HepG2 (cell line): ENCODE measurements around the gene KRABD2.
A peak's percentile ranks its signal among the peaks of the same experiment; 100 is the strongest.

Source experiments
- CBX2 ChIP-seq, 2 experiments: fragments of 200-600 bp in 1 of 2; sonication (generic); formaldehyde crosslinking in 1 of 2; IDR thresholded peaks; 2 replicates each; pipeline versions ENCODE4 v1.7.0 to v1.8.1; 2018 to 2022; ENCODE audit warnings: low read depth in 2 of 2, low read length in 1 of 2, mild to moderate bottlenecking in 1 of 2, missing genetic modification reagents in 1 of 2
- ESRRA ChIP-seq: sonication (generic); formaldehyde crosslinking; IDR thresholded peaks from 2 replicates; pipeline ENCODE4 v1.5.1; 2020; ENCODE audit warnings: mild to moderate bottlenecking, low read depth, missing genetic modification reagents
- HCFC1 ChIP-seq: fragments of 150-350 bp; IDR thresholded peaks from 2 replicates; pipeline ENCODE4 v1.6.1; 2014; ENCODE audit warnings: low read depth, low read length
- MED13 ChIP-seq: sonication (generic); formaldehyde crosslinking; IDR thresholded peaks from 2 replicates; pipeline ENCODE4 v1.5.0; 2020; ENCODE audit warnings: missing genetic modification reagents
- MIER2 ChIP-seq: IDR thresholded peaks from 2 replicates; pipeline ENCODE4 v1.6.1; 2016; ENCODE audit warnings: missing biosample characterization, missing genetic modification reagents
- NCOA1 ChIP-seq: sonication (generic); formaldehyde crosslinking; IDR thresholded peaks from 2 replicates; pipeline ENCODE4 v1.9.0; 2021; ENCODE audit warnings: missing genetic modification reagents
- PHF21A ChIP-seq: sonication (generic); formaldehyde crosslinking; IDR thresholded peaks from 2 replicates; pipeline ENCODE4 v1.5.0; 2020; ENCODE audit warnings: mild to moderate bottlenecking, missing genetic modification reagents
- RARA ChIP-seq: IDR thresholded peaks from 2 replicates; pipeline ENCODE4 v1.6.1; 2016; ENCODE audit warnings: missing genetic modification reagents, missing compliant biosample characterization
- RBM22 ChIP-seq: fragments of 200-400 bp; formaldehyde crosslinking; optimal IDR thresholded peaks from 2 replicates; pipeline ENCODE3; 2017; ENCODE audit warnings: mild to moderate bottlenecking, low read length, moderate library complexity
- SIN3A ChIP-seq: IDR thresholded peaks from 2 replicates; pipeline ENCODE4 v1.6.1; 2011; ENCODE audit warnings: low read depth, mild to moderate bottlenecking, control low read depth, low read length, borderline replicate concordance
- SP2 ChIP-seq: sonication (generic); formaldehyde crosslinking; IDR thresholded peaks from 2 replicates; pipeline ENCODE4 v1.5.1; 2020; ENCODE audit warnings: mild to moderate bottlenecking, missing genetic modification reagents
- ZFP90 ChIP-seq: sonication (generic); formaldehyde crosslinking; IDR thresholded peaks from 2 replicates; pipeline ENCODE4 v1.8.0; 2022; ENCODE audit warnings: missing genetic modification reagents, mild to moderate bottlenecking, inconsistent platforms, borderline replicate concordance
- ZNF326 ChIP-seq: sonication (generic); formaldehyde crosslinking; IDR thresholded peaks from 2 replicates; pipeline ENCODE4 v1.4.0; 2020; ENCODE audit warnings: missing genetic modification reagents, borderline replicate concordance
- ZNF350 ChIP-seq: sonication (generic); formaldehyde crosslinking; IDR thresholded peaks from 2 replicates; pipeline ENCODE4 v1.4.0; 2020; ENCODE audit warnings: mild to moderate bottlenecking, low read depth, missing genetic modification reagents, borderline replicate concordance
- ZNF556 ChIP-seq: sonication (generic); formaldehyde crosslinking; IDR thresholded peaks from 2 replicates; pipeline ENCODE4 v1.4.0; 2020; ENCODE audit warnings: mild to moderate bottlenecking, missing genetic modification reagents, borderline replicate concordance
- TF ChIP-seq, protein P1 (sequence below): sonication (generic); formaldehyde crosslinking; IDR thresholded peaks from 2 replicates; pipeline ENCODE4 v1.4.0; 2020; ENCODE audit warnings: missing genetic modification reagents
- TF ChIP-seq, protein P2 (sequence below): sonication (generic); formaldehyde crosslinking; IDR thresholded peaks from 2 replicates; pipeline ENCODE4 v1.4.0; 2020; ENCODE audit warnings: missing genetic modification reagents, mild to moderate bottlenecking, borderline replicate concordance
- TF ChIP-seq, protein P3 (sequence below): sonication (generic); formaldehyde crosslinking; IDR thresholded peaks from 2 replicates; pipeline ENCODE4 v1.5.1; 2020; ENCODE audit warnings: missing genetic modification reagents, mild to moderate bottlenecking, borderline replicate concordance
- TF ChIP-seq, protein P4 (sequence below): sonication (generic); formaldehyde crosslinking; IDR thresholded peaks from 2 replicates; pipeline ENCODE4 v1.4.0; 2020; ENCODE audit warnings: mild to moderate bottlenecking, missing genetic modification reagents
- TF ChIP-seq, protein P5 (sequence below): sonication (generic); formaldehyde crosslinking; IDR thresholded peaks from 2 replicates; pipeline ENCODE4; 2020; ENCODE audit warnings: missing genetic modification reagents, mild to moderate bottlenecking, borderline replicate concordance

Gene KRABD2

DNA sequence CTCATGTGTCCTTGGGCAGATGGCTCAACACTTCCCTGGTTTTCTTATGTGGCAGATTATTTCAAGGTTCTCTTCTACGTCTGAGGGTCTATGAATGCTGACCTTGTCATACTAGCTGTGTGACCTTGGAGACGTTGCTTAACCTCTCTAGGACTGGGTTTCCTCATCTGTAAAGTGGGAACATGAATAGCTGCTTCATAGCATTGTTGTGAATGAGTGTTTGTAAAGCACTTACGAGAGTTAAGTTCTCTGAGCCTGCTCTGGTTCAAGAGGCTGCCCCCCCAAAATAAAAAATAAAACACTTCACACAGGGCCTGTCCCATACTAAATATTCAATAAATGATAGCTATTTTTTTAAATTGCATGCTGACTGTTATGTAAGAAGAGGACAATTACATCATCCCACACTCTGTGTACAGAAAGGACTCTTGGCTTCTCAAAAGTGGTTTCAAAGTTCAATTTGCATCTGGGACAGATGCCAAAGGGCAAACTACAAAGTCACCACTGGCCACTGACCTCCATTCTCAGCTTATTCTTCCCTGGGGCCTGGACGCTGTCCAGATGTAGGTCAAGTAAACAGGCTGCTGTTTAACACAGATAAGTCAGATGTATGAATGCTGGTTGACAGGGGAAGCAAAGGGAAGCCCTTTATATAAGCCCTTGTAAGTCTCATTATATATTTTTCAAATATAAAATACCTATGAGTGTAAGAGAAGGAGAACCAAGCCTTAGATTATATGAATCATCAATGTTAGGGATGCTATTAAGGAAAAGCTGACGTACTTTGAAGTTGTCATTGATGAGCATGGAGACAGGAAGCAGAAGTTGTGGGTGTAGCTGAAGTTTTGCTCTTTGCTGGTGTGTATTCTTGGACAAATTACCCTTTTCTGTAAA is 43.8 kb upstream of the KRABD2 start (continued):
- TF ChIP-seq ZFP90 (CRISPR knock-in tag) (peak; percentile 66; the same call in 1 of the 2 replicates), NCOA1 (CRISPR knock-in tag) (0 out of 2 replicates have a peak, but pooled peaks have one; percentile 40), ESRRA (CRISPR knock-in tag) (peak; percentile 98), RARA (CRISPR knock-in tag) (peak; percentile 98), ZNF556 (CRISPR knock-in tag) (peak; percentile 89; the same call in 1 of the 2 replicates), PHF21A (CRISPR knock-in tag) (peak; percentile 93), ZNF326 (CRISPR knock-in tag) (no peak), RBM22 (no peak), MED13 (0 out of 2 replicates have a peak, but pooled peaks have one; percentile 30), MIER2 (CRISPR knock-in tag) (no peak), SIN3A (no peak), SP2 (CRISPR knock-in tag) (no peak), ZNF350 (CRISPR knock-in tag) (0 out of 2 replicates have a peak, but pooled peaks have one; percentile 21), HCFC1 (no peak), CBX2 (IDR thresholded peaks at IDR 0.05; ENCODE audit: low read depth, low read length) (no peak), CBX2 (CRISPR knock-in tag; IDR thresholded peaks at IDR 0.05; ENCODE audit: low read depth) (no peak)
- TF ChIP-seq, protein P1, sequence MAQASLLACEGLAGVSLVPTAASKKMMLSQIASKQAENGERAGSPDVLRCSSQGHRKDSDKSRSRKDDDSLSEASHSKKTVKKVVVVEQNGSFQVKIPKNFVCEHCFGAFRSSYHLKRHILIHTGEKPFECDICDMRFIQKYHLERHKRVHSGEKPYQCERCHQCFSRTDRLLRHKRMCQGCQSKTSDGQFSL, result no peak
- TF ChIP-seq, protein P2, sequence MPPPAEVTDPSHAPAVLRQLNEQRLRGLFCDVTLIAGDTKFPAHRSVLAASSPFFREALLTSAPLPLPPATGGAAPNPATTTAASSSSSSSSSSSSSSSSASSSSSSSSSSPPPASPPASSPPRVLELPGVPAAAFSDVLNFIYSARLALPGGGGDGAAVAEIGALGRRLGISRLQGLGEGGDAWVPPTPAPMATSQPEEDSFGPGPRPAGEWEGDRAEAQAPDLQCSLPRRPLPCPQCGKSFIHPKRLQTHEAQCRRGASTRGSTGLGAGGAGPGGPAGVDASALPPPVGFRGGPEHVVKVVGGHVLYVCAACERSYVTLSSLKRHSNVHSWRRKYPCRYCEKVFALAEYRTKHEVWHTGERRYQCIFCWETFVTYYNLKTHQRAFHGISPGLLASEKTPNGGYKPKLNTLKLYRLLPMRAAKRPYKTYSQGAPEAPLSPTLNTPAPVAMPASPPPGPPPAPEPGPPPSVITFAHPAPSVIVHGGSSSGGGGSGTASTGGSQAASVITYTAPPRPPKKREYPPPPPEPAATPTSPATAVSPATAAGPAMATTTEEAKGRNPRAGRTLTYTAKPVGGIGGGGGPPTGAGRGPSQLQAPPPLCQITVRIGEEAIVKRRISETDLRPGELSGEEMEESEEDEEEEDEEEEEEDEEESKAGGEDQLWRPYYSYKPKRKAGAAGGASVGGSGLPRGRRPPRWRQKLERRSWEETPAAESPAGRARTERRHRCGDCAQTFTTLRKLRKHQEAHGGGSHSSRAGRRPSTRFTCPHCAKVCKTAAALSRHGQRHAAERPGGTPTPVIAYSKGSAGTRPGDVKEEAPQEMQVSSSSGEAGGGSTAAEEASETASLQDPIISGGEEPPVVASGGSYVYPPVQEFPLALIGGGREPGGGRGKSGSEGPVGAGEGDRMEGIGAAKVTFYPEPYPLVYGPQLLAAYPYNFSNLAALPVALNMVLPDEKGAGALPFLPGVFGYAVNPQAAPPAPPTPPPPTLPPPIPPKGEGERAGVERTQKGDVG (CRISPR knock-in tag), result no peak
- TF ChIP-seq, protein P3, sequence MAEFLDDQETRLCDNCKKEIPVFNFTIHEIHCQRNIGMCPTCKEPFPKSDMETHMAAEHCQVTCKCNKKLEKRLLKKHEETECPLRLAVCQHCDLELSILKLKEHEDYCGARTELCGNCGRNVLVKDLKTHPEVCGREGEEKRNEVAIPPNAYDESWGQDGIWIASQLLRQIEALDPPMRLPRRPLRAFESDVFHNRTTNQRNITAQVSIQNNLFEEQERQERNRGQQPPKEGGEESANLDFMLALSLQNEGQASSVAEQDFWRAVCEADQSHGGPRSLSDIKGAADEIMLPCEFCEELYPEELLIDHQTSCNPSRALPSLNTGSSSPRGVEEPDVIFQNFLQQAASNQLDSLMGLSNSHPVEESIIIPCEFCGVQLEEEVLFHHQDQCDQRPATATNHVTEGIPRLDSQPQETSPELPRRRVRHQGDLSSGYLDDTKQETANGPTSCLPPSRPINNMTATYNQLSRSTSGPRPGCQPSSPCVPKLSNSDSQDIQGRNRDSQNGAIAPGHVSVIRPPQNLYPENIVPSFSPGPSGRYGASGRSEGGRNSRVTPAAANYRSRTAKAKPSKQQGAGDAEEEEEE (CRISPR knock-in tag), result no peak
- TF ChIP-seq, protein P4, sequence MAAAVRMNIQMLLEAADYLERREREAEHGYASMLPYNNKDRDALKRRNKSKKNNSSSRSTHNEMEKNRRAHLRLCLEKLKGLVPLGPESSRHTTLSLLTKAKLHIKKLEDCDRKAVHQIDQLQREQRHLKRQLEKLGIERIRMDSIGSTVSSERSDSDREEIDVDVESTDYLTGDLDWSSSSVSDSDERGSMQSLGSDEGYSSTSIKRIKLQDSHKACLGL, result no peak
- TF ChIP-seq, protein P5, sequence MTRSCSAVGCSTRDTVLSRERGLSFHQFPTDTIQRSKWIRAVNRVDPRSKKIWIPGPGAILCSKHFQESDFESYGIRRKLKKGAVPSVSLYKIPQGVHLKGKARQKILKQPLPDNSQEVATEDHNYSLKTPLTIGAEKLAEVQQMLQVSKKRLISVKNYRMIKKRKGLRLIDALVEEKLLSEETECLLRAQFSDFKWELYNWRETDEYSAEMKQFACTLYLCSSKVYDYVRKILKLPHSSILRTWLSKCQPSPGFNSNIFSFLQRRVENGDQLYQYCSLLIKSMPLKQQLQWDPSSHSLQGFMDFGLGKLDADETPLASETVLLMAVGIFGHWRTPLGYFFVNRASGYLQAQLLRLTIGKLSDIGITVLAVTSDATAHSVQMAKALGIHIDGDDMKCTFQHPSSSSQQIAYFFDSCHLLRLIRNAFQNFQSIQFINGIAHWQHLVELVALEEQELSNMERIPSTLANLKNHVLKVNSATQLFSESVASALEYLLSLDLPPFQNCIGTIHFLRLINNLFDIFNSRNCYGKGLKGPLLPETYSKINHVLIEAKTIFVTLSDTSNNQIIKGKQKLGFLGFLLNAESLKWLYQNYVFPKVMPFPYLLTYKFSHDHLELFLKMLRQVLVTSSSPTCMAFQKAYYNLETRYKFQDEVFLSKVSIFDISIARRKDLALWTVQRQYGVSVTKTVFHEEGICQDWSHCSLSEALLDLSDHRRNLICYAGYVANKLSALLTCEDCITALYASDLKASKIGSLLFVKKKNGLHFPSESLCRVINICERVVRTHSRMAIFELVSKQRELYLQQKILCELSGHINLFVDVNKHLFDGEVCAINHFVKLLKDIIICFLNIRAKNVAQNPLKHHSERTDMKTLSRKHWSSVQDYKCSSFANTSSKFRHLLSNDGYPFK (CRISPR knock-in tag), result no peak
